K562 (cell line): ENCODE measurements around the gene FMN2. TPM values are rescaled to one million over a fixed set of nuclear protein-coding genes. Genes with fewer than 3 reads are reported as not detected.

Experiments
- ATAC-seq: fragments of 200-7000 bp; cut with Tn5 transposase; 3 replicates; pipeline ENCODE4 v1.9.1; 2020; ENCODE audit warnings: moderate library complexity
- BruUV-seq: library from RNA; stranded (reverse); fragments of 400-500 nt; replicated peaks from 2 replicates; lab custom pipeline; 2021; lab: Mats Ljungman, UMichigan
- CTCF ChIA-PET: fragments of 300-600 bp; formaldehyde crosslinking; extraction: SDS; loops from one replicate; lab custom pipeline; 2021; ENCODE audit warnings: low intra/inter-chr PET ratio; lab: Yijun Ruan, JAX
- POLR2A ChIA-PET: fragments of 300-600, 350-650 bp; sonication (Branson Sonifier 250); formaldehyde crosslinking; extraction: SDS; loops from one replicate; lab custom pipeline; 2021; ENCODE audit warnings: antibody characterized with exemption, inconsistent platforms; lab: Yijun Ruan, JAX
- DNase-seq, 4 experiments: peaks; one replicate each; pipeline versions ENCODE4 v3.0.0 to v3.0.0-alpha.2; 2011 to 2018; ENCODE audit warnings: low spot score in 3 of 4, mixed read lengths in 3 of 4; ENCODE audit errors: extremely low read depth in 1 of 4
- FAIRE-seq: peaks from 2 replicates; lab custom pipeline; 2011; peaks lifted over from hg19 to GRCh38; lab: Jason Lieb, UNC
- H2AFZ ChIP-seq: 2 replicates; pipeline ENCODE4 v1.6.0; 2011; ENCODE audit warnings: low read depth, low read length, control low read depth, inconsistent platforms
- H3K27ac ChIP-seq: fragments of 200-600 bp; 3 replicates; pipeline ENCODE4 v1.8.0; 2011; ENCODE audit warnings: low read depth, mild to moderate bottlenecking, control low read depth, inconsistent platforms, low read length, moderate library complexity, mixed read lengths; ENCODE audit errors: extremely low read depth
- H3K27me3 ChIP-seq, 2 experiments: fragments of 300-600 bp in 1 of 2; 2 replicates in 1 of 2; 3 replicates in 1 of 2; pipeline versions ENCODE4 v1.6.0 to v1.8.0; 2011; ENCODE audit warnings: inconsistent platforms in 2 of 2, low read length in 2 of 2, mild to moderate bottlenecking in 1 of 2, mixed read lengths in 1 of 2, moderate library complexity in 1 of 2; ENCODE audit not compliant: control insufficient read depth in 2 of 2, insufficient read depth in 2 of 2
- H3K36me3 ChIP-seq: fragments of 300-600 bp; 3 replicates; pipeline ENCODE4 v1.8.0; 2011; ENCODE audit warnings: mild to moderate bottlenecking, low read length, inconsistent platforms; ENCODE audit not compliant: control insufficient read depth, insufficient read depth
- H3K4me1 ChIP-seq, 2 experiments: fragments of 200-600 bp in 1 of 2; replicated peaks in 1 of 2; 2 replicates in 1 of 2; 3 replicates in 1 of 2; pipeline versions ENCODE4 v1.5.1 to v1.8.0; 2011; ENCODE audit warnings: inconsistent platforms in 2 of 2, low read length in 2 of 2, mild to moderate bottlenecking in 1 of 2, mixed read lengths in 1 of 2, moderate library complexity in 1 of 2; ENCODE audit not compliant: control insufficient read depth in 2 of 2, insufficient read depth in 2 of 2
- H3K4me2 ChIP-seq: 2 replicates; pipeline ENCODE4 v1.6.1; 2011; ENCODE audit warnings: low read length, control low read depth, inconsistent platforms, mixed read lengths; ENCODE audit not compliant: insufficient read depth
- H3K4me3 ChIP-seq: fragments of 200-600 bp; sonication (generic), shearing (Covaris generic); 2 replicates; pipeline ENCODE4 v1.5.1; 2016; ENCODE audit warnings: control low read depth, inconsistent platforms
- H3K79me2 ChIP-seq: fragments of 200-600 bp; 3 replicates; pipeline ENCODE4 v1.8.0; 2011; ENCODE audit warnings: low read length, inconsistent platforms; ENCODE audit not compliant: control insufficient read depth, insufficient read depth
- H3K9ac ChIP-seq, 2 experiments: 2 replicates each; pipeline versions ENCODE4 v1.6.0 to v1.6.1; 2011; ENCODE audit warnings: low read depth in 2 of 2, low read length in 2 of 2, control low read depth in 1 of 2, inconsistent platforms in 1 of 2, mild to moderate bottlenecking in 1 of 2, mixed read lengths in 1 of 2; ENCODE audit not compliant: insufficient read depth in 1 of 2
- H3K9me1 ChIP-seq: one replicate; pipeline ENCODE4 v1.6.0; 2011; ENCODE audit warnings: inconsistent platforms, mild to moderate bottlenecking, low read length, moderate library complexity; ENCODE audit not compliant: control insufficient read depth, insufficient read depth
- H3K9me3 ChIP-seq: replicated peaks from 2 replicates; pipeline ENCODE4 v1.5.1; 2011; ENCODE audit warnings: low read depth, low read length, inconsistent platforms; ENCODE audit not compliant: control insufficient read depth, insufficient read depth
- H4K20me1 ChIP-seq: replicated peaks from 2 replicates; pipeline ENCODE4 v1.6.1; 2011; ENCODE audit warnings: low read length, inconsistent platforms, mixed read lengths; ENCODE audit not compliant: control insufficient read depth, insufficient read depth
- GATAD2A ChIP-seq: fragments of 450-650 bp; IDR thresholded peaks from 2 replicates; pipeline ENCODE4 v1.6.1; 2017
- JUNB ChIP-seq: fragments of 450-650 bp; formaldehyde crosslinking; conservative IDR thresholded peaks from 2 replicates; pipeline ENCODE4 v1.4.0; 2020; ENCODE audit warnings: mild to moderate bottlenecking
- MTA1 ChIP-seq: fragments of 450-650 bp; IDR thresholded peaks from 2 replicates; pipeline ENCODE4 v1.6.1; 2017; ENCODE audit warnings: borderline replicate concordance
- NR2F6 ChIP-seq: fragments of 450-650 bp; formaldehyde crosslinking; IDR thresholded peaks from 2 replicates; pipeline ENCODE4 v1.4.0; 2020; ENCODE audit warnings: mild to moderate bottlenecking
- POLR3G ChIP-seq: IDR thresholded peaks from 2 replicates; pipeline ENCODE4 v1.6.1; 2011; ENCODE audit not compliant: insufficient read length, insufficient replicate concordance; ENCODE audit errors: extremely low read depth
- RBM14 ChIP-seq: fragments of 200-400 bp; formaldehyde crosslinking; IDR thresholded peaks from 2 replicates; pipeline ENCODE4 v1.6.1; 2018; ENCODE audit warnings: low read depth, mild to moderate bottlenecking, low read length, moderate library complexity, borderline replicate concordance; ENCODE audit not compliant: insufficient read depth
- TAL1 ChIP-seq: fragments of 450-650 bp; IDR thresholded peaks from 2 replicates; pipeline ENCODE4 v1.6.1; 2016; ENCODE audit warnings: mild to moderate bottlenecking
- ZKSCAN1 ChIP-seq: fragments of 150-350 bp; IDR thresholded peaks from 2 replicates; pipeline ENCODE4 v1.6.1; 2016; ENCODE audit warnings: low read depth, low read length
- ZNF121 ChIP-seq: sonication (generic); formaldehyde crosslinking; conservative IDR thresholded peaks from 2 replicates; pipeline ENCODE4 v1.8.0; 2022; ENCODE audit warnings: missing genetic modification reagents
- ZNF174 ChIP-seq: fragments of 250-450 bp; sonication (Bioruptor Pico); IDR thresholded peaks from 2 replicates; pipeline ENCODE4 v1.4.0; 2020; ENCODE audit warnings: mild to moderate bottlenecking
- ZNF3 ChIP-seq: fragments of 250-450 bp; sonication (Bioruptor Pico); IDR thresholded peaks from 2 replicates; pipeline ENCODE4 v1.5.0; 2021; ENCODE audit warnings: mild to moderate bottlenecking, moderate library complexity
- ZNF551 ChIP-seq: fragments of 250-450 bp; sonication (Bioruptor Pico); IDR thresholded peaks from 2 replicates; pipeline ENCODE4 v1.5.0; 2021; ENCODE audit warnings: mild to moderate bottlenecking, moderate library complexity
- ZNF785 ChIP-seq: fragments of 250-450 bp; sonication (Bioruptor Pico); IDR thresholded peaks from 2 replicates; pipeline ENCODE4 v1.4.0; 2020; ENCODE audit warnings: mild to moderate bottlenecking
- WGBS: fragments of 100-300 bp; shearing (Covaris generic); methylation state at CpG from one replicate; pipeline ENCODE4 v1.1.6; 2016; ENCODE audit warnings: low coverage, mixed read lengths; ENCODE audit not compliant: insufficient coverage; ENCODE audit errors: missing lambda C conversion rate; 5-methylcytosine and 5-hydroxymethylcytosine counted together
- in situ Hi-C: fragments of 300-500 bp; cut with MboI; formaldehyde crosslinking; loops from 4 replicates; pipeline ENCODE4 v1.15.0; 2018; ENCODE audit warnings: inconsistent platforms, mixed read lengths
- intact Hi-C: fragments of 100-400 bp; cut with micrococcal nuclease; formaldehyde crosslinking; loops from 2 replicates; pipeline ENCODE4 v1.14.2; 2022
- polyA plus RNA-seq, 8 experiments: library from polyadenylated mRNA; depleted of rRNA in 4 of 8; stranded (reverse) in 5 of 8; unstranded in 3 of 8; fragments of >200 nt; fragmentation: Nextera tagmentation in 2 of 8; fragmentation: Illumina TruSeq in 1 of 8; extraction: Ambion mirVana in 2 of 8; extraction: Trizol in 1 of 8; gene quantifications; 2 replicates each; pipeline versions ENCODE4 v1.2.1 to v1.2.3, GENCODE V29; 2011 to 2014; ENCODE audit warnings: inconsistent platforms in 1 of 8, missing spikeins in 1 of 8
- total RNA-seq, 7 experiments: library from RNA; depleted of rRNA in 6 of 7; stranded (reverse); fragments of >200 nt in 6 of 7; fragmentation: Illumina TruSeq in 2 of 7; extraction: Trizol in 2 of 7; gene quantifications; 2 replicates each; pipeline versions ENCODE4 v1.2.1 to v1.2.3, GENCODE V29; 2011 to 2021; ENCODE audit warnings: low replicate concordance in 1 of 7
- TF ChIP-seq, protein P1 (sequence below): fragments of 200-800 bp; sonication (Bioruptor generic); IDR thresholded peaks from 2 replicates; pipeline ENCODE4 v1.6.1; 2017; ENCODE audit warnings: missing genetic modification characterization, missing compliant biosample characterization
- TF ChIP-seq, protein P2 (sequence below): sonication (generic); formaldehyde crosslinking; IDR thresholded peaks from 2 replicates; pipeline ENCODE4 v1.8.1; 2023; ENCODE audit warnings: mild to moderate bottlenecking, missing genetic modification reagents
- TF ChIP-seq, protein P3 (sequence below): fragments of 450-650 bp; IDR thresholded peaks from 2 replicates; pipeline ENCODE4 v1.6.1; 2014; ENCODE audit warnings: low read depth, mild to moderate bottlenecking, moderate library complexity, borderline replicate concordance
- TF ChIP-seq, protein P4 (sequence below): fragments of 450-650 bp; IDR thresholded peaks from 2 replicates; pipeline ENCODE4 v1.6.1; 2017; ENCODE audit warnings: antibody characterized with exemption, mild to moderate bottlenecking

The FMN2 gene
- total and polyA plus RNA-seq, 9 of the 15 experiments (the other 6 are each of a cell fraction or from before 2014, with no cell fraction given), result 0.15 to 0.45 (median 0.16) TPM; not detected in 3

DNA sequence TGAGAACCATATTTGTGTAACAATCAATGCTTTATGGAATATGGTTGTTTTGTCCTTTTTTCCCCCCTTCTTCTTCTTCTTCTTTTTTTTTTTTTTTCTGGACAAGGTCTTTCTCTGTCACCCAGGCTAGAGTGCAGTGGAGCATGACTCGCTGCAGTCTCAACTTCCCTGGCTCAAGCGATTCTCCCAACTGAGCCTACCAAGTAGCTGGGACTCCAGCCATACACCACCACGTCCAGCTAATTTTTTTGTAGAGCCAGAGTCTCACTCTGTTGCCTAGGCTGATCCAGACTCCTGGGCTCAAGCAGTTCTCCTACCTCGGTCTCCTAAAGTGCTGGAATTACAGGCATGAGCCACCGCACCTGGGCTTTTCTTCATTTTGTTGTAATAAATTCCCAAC, 86.7 kb downstream of the FMN2 start:
- ATAC-seq, result no peak
- TF ChIP-seq ZNF121 (CRISPR knock-in tag) (no peak), ZNF3 (CRISPR knock-in tag) (no peak), MTA1 (no peak), NR2F6 (CRISPR knock-in tag) (no peak), ZNF785 (CRISPR knock-in tag) (no peak), POLR3G (no peak), TAL1 (no peak), GATAD2A (no peak), ZKSCAN1 (no peak), JUNB (CRISPR knock-in tag) (no peak), ZNF551 (CRISPR knock-in tag) (no peak), ZNF174 (no peak), RBM14 (no peak)
- TF ChIP-seq, protein P1, sequence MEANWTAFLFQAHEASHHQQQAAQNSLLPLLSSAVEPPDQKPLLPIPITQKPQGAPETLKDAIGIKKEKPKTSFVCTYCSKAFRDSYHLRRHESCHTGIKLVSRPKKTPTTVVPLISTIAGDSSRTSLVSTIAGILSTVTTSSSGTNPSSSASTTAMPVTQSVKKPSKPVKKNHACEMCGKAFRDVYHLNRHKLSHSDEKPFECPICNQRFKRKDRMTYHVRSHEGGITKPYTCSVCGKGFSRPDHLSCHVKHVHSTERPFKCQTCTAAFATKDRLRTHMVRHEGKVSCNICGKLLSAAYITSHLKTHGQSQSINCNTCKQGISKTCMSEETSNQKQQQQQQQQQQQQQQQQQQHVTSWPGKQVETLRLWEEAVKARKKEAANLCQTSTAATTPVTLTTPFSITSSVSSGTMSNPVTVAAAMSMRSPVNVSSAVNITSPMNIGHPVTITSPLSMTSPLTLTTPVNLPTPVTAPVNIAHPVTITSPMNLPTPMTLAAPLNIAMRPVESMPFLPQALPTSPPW (CRISPR knock-in tag), result no peak
- TF ChIP-seq, protein P2, sequence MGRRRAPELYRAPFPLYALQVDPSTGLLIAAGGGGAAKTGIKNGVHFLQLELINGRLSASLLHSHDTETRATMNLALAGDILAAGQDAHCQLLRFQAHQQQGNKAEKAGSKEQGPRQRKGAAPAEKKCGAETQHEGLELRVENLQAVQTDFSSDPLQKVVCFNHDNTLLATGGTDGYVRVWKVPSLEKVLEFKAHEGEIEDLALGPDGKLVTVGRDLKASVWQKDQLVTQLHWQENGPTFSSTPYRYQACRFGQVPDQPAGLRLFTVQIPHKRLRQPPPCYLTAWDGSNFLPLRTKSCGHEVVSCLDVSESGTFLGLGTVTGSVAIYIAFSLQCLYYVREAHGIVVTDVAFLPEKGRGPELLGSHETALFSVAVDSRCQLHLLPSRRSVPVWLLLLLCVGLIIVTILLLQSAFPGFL (CRISPR knock-in tag), result no peak
- TF ChIP-seq, protein P3, sequence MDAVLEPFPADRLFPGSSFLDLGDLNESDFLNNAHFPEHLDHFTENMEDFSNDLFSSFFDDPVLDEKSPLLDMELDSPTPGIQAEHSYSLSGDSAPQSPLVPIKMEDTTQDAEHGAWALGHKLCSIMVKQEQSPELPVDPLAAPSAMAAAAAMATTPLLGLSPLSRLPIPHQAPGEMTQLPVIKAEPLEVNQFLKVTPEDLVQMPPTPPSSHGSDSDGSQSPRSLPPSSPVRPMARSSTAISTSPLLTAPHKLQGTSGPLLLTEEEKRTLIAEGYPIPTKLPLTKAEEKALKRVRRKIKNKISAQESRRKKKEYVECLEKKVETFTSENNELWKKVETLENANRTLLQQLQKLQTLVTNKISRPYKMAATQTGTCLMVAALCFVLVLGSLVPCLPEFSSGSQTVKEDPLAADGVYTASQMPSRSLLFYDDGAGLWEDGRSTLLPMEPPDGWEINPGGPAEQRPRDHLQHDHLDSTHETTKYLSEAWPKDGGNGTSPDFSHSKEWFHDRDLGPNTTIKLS, result no peak
- TF ChIP-seq, protein P4, sequence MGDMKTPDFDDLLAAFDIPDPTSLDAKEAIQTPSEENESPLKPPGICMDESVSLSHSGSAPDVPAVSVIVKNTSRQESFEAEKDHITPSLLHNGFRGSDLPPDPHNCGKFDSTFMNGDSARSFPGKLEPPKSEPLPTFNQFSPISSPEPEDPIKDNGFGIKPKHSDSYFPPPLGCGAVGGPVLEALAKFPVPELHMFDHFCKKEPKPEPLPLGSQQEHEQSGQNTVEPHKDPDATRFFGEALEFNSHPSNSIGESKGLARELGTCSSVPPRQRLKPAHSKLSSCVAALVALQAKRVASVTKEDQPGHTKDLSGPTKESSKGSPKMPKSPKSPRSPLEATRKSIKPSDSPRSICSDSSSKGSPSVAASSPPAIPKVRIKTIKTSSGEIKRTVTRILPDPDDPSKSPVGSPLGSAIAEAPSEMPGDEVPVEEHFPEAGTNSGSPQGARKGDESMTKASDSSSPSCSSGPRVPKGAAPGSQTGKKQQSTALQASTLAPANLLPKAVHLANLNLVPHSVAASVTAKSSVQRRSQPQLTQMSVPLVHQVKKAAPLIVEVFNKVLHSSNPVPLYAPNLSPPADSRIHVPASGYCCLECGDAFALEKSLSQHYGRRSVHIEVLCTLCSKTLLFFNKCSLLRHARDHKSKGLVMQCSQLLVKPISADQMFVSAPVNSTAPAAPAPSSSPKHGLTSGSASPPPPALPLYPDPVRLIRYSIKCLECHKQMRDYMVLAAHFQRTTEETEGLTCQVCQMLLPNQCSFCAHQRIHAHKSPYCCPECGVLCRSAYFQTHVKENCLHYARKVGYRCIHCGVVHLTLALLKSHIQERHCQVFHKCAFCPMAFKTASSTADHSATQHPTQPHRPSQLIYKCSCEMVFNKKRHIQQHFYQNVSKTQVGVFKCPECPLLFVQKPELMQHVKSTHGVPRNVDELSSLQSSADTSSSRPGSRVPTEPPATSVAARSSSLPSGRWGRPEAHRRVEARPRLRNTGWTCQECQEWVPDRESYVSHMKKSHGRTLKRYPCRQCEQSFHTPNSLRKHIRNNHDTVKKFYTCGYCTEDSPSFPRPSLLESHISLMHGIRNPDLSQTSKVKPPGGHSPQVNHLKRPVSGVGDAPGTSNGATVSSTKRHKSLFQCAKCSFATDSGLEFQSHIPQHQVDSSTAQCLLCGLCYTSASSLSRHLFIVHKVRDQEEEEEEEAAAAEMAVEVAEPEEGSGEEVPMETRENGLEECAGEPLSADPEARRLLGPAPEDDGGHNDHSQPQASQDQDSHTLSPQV, result no peak

More for the DNA sequence above, 86.7 kb downstream of the FMN2 start:
- Histone ChIP-seq H3K9me3 (no peaks in the 10 kb centered on the region), H3K27ac (no peak overlapping the region), H3K79me2 (no peaks in the 10 kb centered on the region), H3K36me3 (no peaks in the 10 kb centered on the region), H3K4me2 (no peak overlapping the region), H3K27me3 (no peaks in the 10 kb centered on the region), H3K4me3 (no peak overlapping the region), H3K9ac (no peak overlapping the region), H3K4me1 (no peaks in the 10 kb centered on the region), H3K9me1 (no peaks in the 10 kb centered on the region), H4K20me1 (no peaks in the 10 kb centered on the region), H2AFZ (no peak overlapping the region)
- intact Hi-C loops (no loop called here), in situ Hi-C loops (no loop called here)
- ChIA-PET CTCF (no interaction called here), POLR2A (no interaction called here)
- no TSS peak for BruUV-seq
- DNase-seq (no peak), FAIRE-seq (no peak)
- WGBS, result 8% methylated on average over 5 of the region's 5 CpGs
